Neural cell (in vitro differentiated cells): ENCODE measurements around the gene BTBD7. TPM values are rescaled to one million over a fixed set of nuclear protein-coding genes. Genes with fewer than 3 reads are reported as not detected.
A peak's percentile ranks its signal among the peaks of the same experiment; 100 is the strongest.

Experiments
- H2AFZ ChIP-seq: fragments of 200-600, 300-800 bp; sonication (generic), shearing (Covaris generic); 2 replicates; pipeline ENCODE4 v1.6.0; 2014; ENCODE audit warnings: low read depth, mild to moderate bottlenecking, antibody characterized with exemption, low read length, moderate library complexity
- H3F3A ChIP-seq: fragments of 200-600 bp; shearing (Covaris generic); 2 replicates; pipeline ENCODE4 v1.6.1; 2016; ENCODE audit warnings: mild to moderate bottlenecking, moderate library complexity, mixed read lengths, antibody characterized with exemption, low read length; ENCODE audit not compliant: insufficient read depth, poor library complexity, severe bottlenecking
- H3K27ac ChIP-seq: fragments of 200-600, 300-800 bp; sonication (generic), shearing (Covaris generic); 2 replicates; pipeline ENCODE4 v1.5.1; 2014; ENCODE audit warnings: mild to moderate bottlenecking, low read length, moderate library complexity
- H3K27me3 ChIP-seq: fragments of 300-800, 200-600 bp; sonication (generic), shearing (Covaris generic); 2 replicates; pipeline ENCODE4 v1.6.0; 2014; ENCODE audit warnings: mild to moderate bottlenecking, low read depth, low read length, moderate library complexity; ENCODE audit not compliant: insufficient read depth
- H3K36me3 ChIP-seq: fragments of 300-800, 200-600 bp; sonication (generic), shearing (Covaris generic); 2 replicates; pipeline ENCODE4 v1.5.1; 2014; ENCODE audit warnings: mild to moderate bottlenecking, antibody characterized with exemption, low read length, moderate library complexity; ENCODE audit not compliant: insufficient read depth
- H3K4me2 ChIP-seq: fragments of 300-800, 200-600 bp; sonication (generic), shearing (Covaris generic); 2 replicates; pipeline ENCODE4 v1.6.0; 2014; ENCODE audit warnings: mild to moderate bottlenecking, low read length
- H3K4me3 ChIP-seq: fragments of 300-800, 200-600 bp; sonication (generic), shearing (Covaris generic); 2 replicates; pipeline ENCODE4 v1.5.1; 2014; ENCODE audit warnings: mild to moderate bottlenecking, low read length, moderate library complexity
- H3K79me2 ChIP-seq: fragments of 200-600 bp; shearing (Covaris generic); replicated peaks from 2 replicates; pipeline ENCODE4 v1.6.0; 2014; ENCODE audit warnings: mild to moderate bottlenecking, low read length, moderate library complexity; ENCODE audit not compliant: insufficient read depth
- H3K9ac ChIP-seq: fragments of 300-800, 200-600 bp; sonication (generic), shearing (Covaris generic); 2 replicates; pipeline ENCODE4 v1.6.1; 2016; ENCODE audit warnings: mild to moderate bottlenecking, low read length, mixed read lengths
- H3K9me2 ChIP-seq: fragments of 200-600 bp; shearing (Covaris generic); 2 replicates; pipeline ENCODE4 v1.6.1; 2016; ENCODE audit warnings: mild to moderate bottlenecking, low read length, mixed read lengths; ENCODE audit not compliant: insufficient read depth
- H3K9me3 ChIP-seq: fragments of 200-600, 300-800 bp; sonication (generic), shearing (Covaris generic); 2 replicates; pipeline ENCODE4 v1.6.1; 2016; ENCODE audit warnings: mild to moderate bottlenecking, mixed run types, low read length, moderate library complexity, mixed read lengths
- H4K20me1 ChIP-seq: fragments of 200-600 bp; shearing (Covaris generic); 2 replicates; pipeline ENCODE4 v1.6.1; 2016; ENCODE audit warnings: mild to moderate bottlenecking, mixed run types; ENCODE audit not compliant: insufficient read depth
- CTCF ChIP-seq: fragments of 450-650 bp; IDR thresholded peaks from 2 replicates; pipeline ENCODE4 v1.5.1; 2014; ENCODE audit warnings: antibody characterized with exemption, mild to moderate bottlenecking, moderate library complexity; ENCODE audit not compliant: poor library complexity, severe bottlenecking
- EP300 ChIP-seq: fragments of 450-650 bp; conservative IDR thresholded peaks from 2 replicates; pipeline ENCODE4 v1.6.1; 2014; ENCODE audit warnings: antibody characterized with exemption, mild to moderate bottlenecking, moderate library complexity; ENCODE audit not compliant: poor library complexity, severe bottlenecking
- EZH2 ChIP-seq: fragments of 200-600, 300-800 bp; shearing (Covaris generic), sonication (generic); IDR thresholded peaks from 2 replicates; pipeline ENCODE4 v1.6.1; 2014; ENCODE audit warnings: antibody characterized with exemption, low read length, borderline replicate concordance, mild to moderate bottlenecking; ENCODE audit not compliant: insufficient read depth, poor library complexity, severe bottlenecking
- MXI1 ChIP-seq: fragments of 450-650 bp; conservative IDR thresholded peaks from 2 replicates; pipeline ENCODE4 v1.6.1; 2014; ENCODE audit warnings: antibody characterized with exemption, mild to moderate bottlenecking; ENCODE audit not compliant: poor library complexity, severe bottlenecking
- POLR2AphosphoS5 ChIP-seq: IDR thresholded peaks from 2 replicates; pipeline ENCODE4 v1.6.1; 2012
- RAD21 ChIP-seq: fragments of 450-650 bp; conservative IDR thresholded peaks from 2 replicates; pipeline ENCODE4 v1.6.1; 2014; ENCODE audit warnings: antibody characterized with exemption, mild to moderate bottlenecking, moderate library complexity
- REST ChIP-seq: IDR thresholded peaks from 2 replicates; pipeline ENCODE4 v1.6.1; 2012; ENCODE audit warnings: borderline replicate concordance
- SMC3 ChIP-seq: fragments of 450-650 bp; conservative IDR thresholded peaks from 2 replicates; pipeline ENCODE4 v1.6.1; 2014; ENCODE audit warnings: antibody characterized with exemption, mild to moderate bottlenecking, moderate library complexity; ENCODE audit not compliant: poor library complexity
- TAF1 ChIP-seq: IDR thresholded peaks from 2 replicates; pipeline ENCODE4 v1.6.1; 2012; ENCODE audit warnings: low read depth
- polyA plus RNA-seq: library from polyadenylated mRNA; depleted of rRNA; stranded (reverse); fragments of >200 nt; gene quantifications from 2 replicates; pipeline ENCODE4 v1.2.3, GENCODE V29; 2014

BTBD7 gene
- polyA plus RNA-seq, 1 donor from 2014 or later: 11.5 TPM

- Histone ChIP-seq H2AFZ (peak within 1 kb of the TSS; percentile 43), H3K36me3 (no peaks in the 10 kb centered on the region), H3K4me3 (peak within 1 kb of the TSS; percentile 78), H3K79me2 (peaks cover 23% of the 10 kb centered on the region), H3K9me3 (no peaks in the 10 kb centered on the region), H4K20me1 (no peaks in the 10 kb centered on the region), H3K9ac (peak within 1 kb of the TSS; percentile 78), H3K4me2 (peak within 1 kb of the TSS; percentile 93), H3K27me3 (no peaks in the 10 kb centered on the region), H3K9me2 (no peaks in the 10 kb centered on the region), H3F3A (no peaks in the 10 kb centered on the region), H3K27ac (peak within 1 kb of the TSS; percentile 74)
- TF ChIP-seq REST (peak; percentile 26), RAD21 (peak; percentile 70), MXI1 (peak; percentile 85), SMC3 (peak; percentile 80), TAF1 (peak; percentile 60), CTCF (peak; percentile 76), POLR2AphosphoS5 (peak; percentile 69), EP300 (peak; percentile 54), EZH2 (no peak)
Observed at GRCh38 chr14:93206793-93207467, 125.9 kb downstream of the BTBD7 start, which contains the start of the genes GON7 and UBR7. Gene GON7, minus strand, starts transcription at chr14:93207065. Its CDS starts 28 bp downstream, at chr14:93207037. Gene UBR7, plus strand, starts transcription at chr14:93207256. Its CDS starts 36 bp downstream, at chr14:93207292.

- Histone ChIP-seq H3K9ac (no peak overlapping the region), H3K9me3 (no peaks in the 10 kb centered on the region), H3K4me2 (no peak overlapping the region), H3K27ac (no peak overlapping the region), H3K9me2 (no peaks in the 10 kb centered on the region), H3K36me3 (no peaks in the 10 kb centered on the region), H3K79me2 (peaks cover 3% of the 10 kb centered on the region), H4K20me1 (no peaks in the 10 kb centered on the region), H3F3A (no peaks in the 10 kb centered on the region), H3K4me3 (no peak overlapping the region), H3K27me3 (no peaks in the 10 kb centered on the region), H2AFZ (no peak overlapping the region)
- no peak for TF ChIP-seq REST
- TF ChIP-seq EZH2: no peak
- no peak for TF ChIP-seq SMC3
- no peak for TF ChIP-seq RAD21
- TF ChIP-seq TAF1: no peak
- no peak for TF ChIP-seq EP300
- no peak for TF ChIP-seq POLR2AphosphoS5
- no peak for TF ChIP-seq MXI1
Observed at GRCh38 chr14:93201155-93201704, 131.6 kb downstream of the BTBD7 start.
